A549 (cell line): ENCODE data around the gene GTF2A1.

Experiments
- ATOH8 ChIP-seq: fragments of 250-450 bp; sonication (Bioruptor Pico); IDR thresholded peaks from 2 replicates; pipeline ENCODE4 v1.5.0; 2020; ENCODE audit warnings: low read depth, mild to moderate bottlenecking, moderate library complexity
- CTCF ChIP-seq: fragments of >200 bp; sonication (Bioruptor Twin); formaldehyde crosslinking; IDR thresholded peaks from 3 replicates; pipeline ENCODE4 v1.5.1; 2016
- ELK1 ChIP-seq: fragments of 150-350 bp; IDR thresholded peaks from 2 replicates; pipeline ENCODE4 v1.6.1; 2014; ENCODE audit warnings: low read depth, mild to moderate bottlenecking, low read length
- POLR2A ChIP-seq: IDR thresholded peaks from 2 replicates; pipeline ENCODE4 v1.6.1; 2012; ENCODE audit warnings: mild to moderate bottlenecking, low read length
- ZNF302 ChIP-seq: fragments of 250-450 bp; sonication (Bioruptor Pico); IDR thresholded peaks from 2 replicates; pipeline ENCODE4 v1.9.0; 2021; ENCODE audit warnings: inconsistent platforms, mild to moderate bottlenecking, moderate library complexity

- TF ChIP-seq ATOH8 (CRISPR knock-in tag) (no peak), POLR2A (no peak), ZNF302 (CRISPR knock-in tag) (no peak), ELK1 (no peak), CTCF (no peak)
Measured at GRCh38 chr14:81236138-81236537, 15.4 kb upstream of the GTF2A1 start.
